GM19025 (cell line): Measurements from ENCODE around the gene GSS.

Experiments used
- ATAC-seq: cut with Tn5 transposase; IDR thresholded peaks from one replicate; pipeline ENCODE4 v1.9.1; 2021; ENCODE audit warnings: mild to moderate bottlenecking, low read depth, moderate library complexity; ENCODE audit not compliant: unreplicated experiment

Gene GSS

GRCh38 chr20:34949120-34949519 is 6.5 kb downstream of the GSS start:
- ATAC-seq, result no peak

GRCh38 chr20:34948030-34948429 is 7.6 kb downstream of the GSS start:
- no peak for ATAC-seq

- ATAC-seq, result no peak
Observed at GRCh38 chr20:34947336-34947735, 8.3 kb downstream of the GSS start.

- no peak for ATAC-seq
Observed at GRCh38 chr20:34946661-34947060, 8.9 kb downstream of the GSS start.

- ATAC-seq, result no peak
Observed at GRCh38 chr20:34945315-34946077, 10.1 kb downstream of the GSS start.

GRCh38 chr20:34943808-34944567 is 11.6 kb downstream of the GSS start:
- no peak for ATAC-seq

- no peak for ATAC-seq
Observed at GRCh38 chr20:34942301-34942700, 13.3 kb downstream of the GSS start.

GRCh38 chr20:34941226-34941625 is 14.4 kb downstream of the GSS start:
- no peak for ATAC-seq

- ATAC-seq, result no peak
Observed at GRCh38 chr20:34940081-34940481, 15.5 kb downstream of the GSS start.

GRCh38 chr20:34938466-34939163 is 17.0 kb downstream of the GSS start:
- ATAC-seq, result no peak

- ATAC-seq, result no peak
Observed at GRCh38 chr20:34931771-34932170, 23.8 kb downstream of the GSS start.

GRCh38 chr20:34928411-34928810 is 27.2 kb downstream of the GSS start:
- no peak for ATAC-seq

GRCh38 chr20:34927736-34928135 is 27.9 kb downstream of the GSS start:
- ATAC-seq, result no peak

- no peak for ATAC-seq
Observed at GRCh38 chr20:34926581-34926980, 29.0 kb downstream of the GSS start.

GRCh38 chr20:34925981-34926380 is 29.6 kb downstream of the GSS start:
- ATAC-seq, result no peak

GRCh38 chr20:34925341-34925740 is 30.3 kb downstream of the GSS start:
- no peak for ATAC-seq

GRCh38 chr20:34923414-34923813 is 32.2 kb downstream of the GSS start:
- ATAC-seq, result no peak

GRCh38 chr20:34922654-34923381 is 32.8 kb downstream of the GSS start:
- ATAC-seq, result no peak

- no peak for ATAC-seq
Observed at GRCh38 chr20:34921436-34921835, 34.2 kb downstream of the GSS start.

- no peak for ATAC-seq
Observed at GRCh38 chr20:34920055-34920454, 35.6 kb downstream of the GSS start.
